WI38 (cell line): Measurements from ENCODE around the gene SLC14A1.

ENCODE experiments used
- H3K4me3 ChIP-seq: 2 replicates; pipeline ENCODE4 v1.5.1; 2011; ENCODE audit warnings: low read depth, mild to moderate bottlenecking, control low read depth, low read length
- CTCF ChIP-seq: IDR thresholded peaks from 2 replicates; pipeline ENCODE4 v1.5.1; 2012; ENCODE audit warnings: low read depth, mild to moderate bottlenecking, control low read depth, low read length

SLC14A1 gene

GRCh38 chr18:45774065-45774521 is 50.1 kb downstream of the SLC14A1 start:
- H3K4me3 ChIP-seq: no peak overlapping the region
- TF ChIP-seq CTCF: no peak

GRCh38 chr18:45775241-45775676 is 51.3 kb downstream of the SLC14A1 start:
- H3K4me3 ChIP-seq: peak overlapping the region; percentile 49
- no peak for TF ChIP-seq CTCF

GRCh38 chr18:45775743-45776142 is 51.8 kb downstream of the SLC14A1 start:
- no peak for TF ChIP-seq CTCF
- peak overlapping the region; percentile 49 for H3K4me3 ChIP-seq

GRCh38 chr18:45777393-45777792 is 53.4 kb downstream of the SLC14A1 start:
- no peak for TF ChIP-seq CTCF

GRCh38 chr18:45780568-45780967 is 56.6 kb downstream of the SLC14A1 start:
- no peak overlapping the region for H3K4me3 ChIP-seq
- no peak for TF ChIP-seq CTCF

More at GRCh38 chr18:45777393-45777792, 53.4 kb downstream of the SLC14A1 start:
- H3K4me3 ChIP-seq: no peak overlapping the region

- TF ChIP-seq CTCF: no peak
- H3K4me3 ChIP-seq: no peak overlapping the region
Measured at GRCh38 chr18:45782662-45783061, 58.7 kb downstream of the SLC14A1 start.

GRCh38 chr18:45783097-45784075 is 59.4 kb downstream of the SLC14A1 start:
- TF ChIP-seq CTCF: no peak
- no peak overlapping the region for H3K4me3 ChIP-seq
